Head of caudate nucleus (tissue), 42 donors: ENCODE measurements around the gene TPPP3.
"Not testable (repeated sequence)": the region's sequence is repeated elsewhere in the genome, so short reads cannot be mapped to it uniquely, and the experiment has no call there.

Experiments used
- DNase-seq, 42 donors: peaks; one replicate each; pipeline versions ENCODE4 v3.0.0 to v3.0.0-alpha.2; 2020 to 2021; ENCODE audit warnings: mixed read lengths in 7 of 42
- intact Hi-C: fragments of 100-400 bp; cut with DNase I; formaldehyde crosslinking; loops from one replicate; pipeline ENCODE4 v1.15.0; 2022

Gene TPPP3

DNA sequence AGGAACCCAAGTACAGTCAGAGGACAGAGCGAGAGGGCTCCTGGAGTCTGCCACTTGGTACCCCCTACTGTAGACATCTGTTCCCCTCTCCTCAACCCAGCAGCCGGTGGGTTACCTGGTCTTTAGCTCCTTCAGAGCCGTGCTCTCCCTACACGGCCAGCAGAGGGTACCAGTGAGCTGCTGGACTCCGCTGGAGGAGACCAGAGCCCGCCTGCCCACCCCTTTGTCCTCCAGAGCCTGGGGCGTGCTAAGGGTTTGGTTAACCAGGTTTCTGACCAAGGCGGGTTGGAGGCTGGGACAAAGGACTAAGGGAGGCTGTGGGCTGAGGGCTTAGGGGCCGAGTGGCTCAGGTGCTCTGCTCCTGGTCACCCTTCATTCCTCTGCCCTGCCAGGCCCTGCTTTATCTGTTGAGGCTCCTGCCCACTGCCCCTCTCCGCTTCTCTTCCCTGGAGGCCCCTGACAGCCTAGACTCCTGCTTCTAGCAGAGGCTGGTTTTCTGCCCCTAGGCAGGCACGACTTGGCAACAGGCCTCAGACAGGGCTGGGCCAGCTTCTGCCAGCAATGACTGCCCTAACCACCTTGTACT lies 34.9 kb upstream of the TPPP3 start:
- intact Hi-C loops, result loop anchor here (5.0 kb wide), 1 partner anchor 34 kb away; no protein-coding TSS in a partner anchor
- DNase-seq, result peak; percentile 25 to 84 (median 58)

DNA sequence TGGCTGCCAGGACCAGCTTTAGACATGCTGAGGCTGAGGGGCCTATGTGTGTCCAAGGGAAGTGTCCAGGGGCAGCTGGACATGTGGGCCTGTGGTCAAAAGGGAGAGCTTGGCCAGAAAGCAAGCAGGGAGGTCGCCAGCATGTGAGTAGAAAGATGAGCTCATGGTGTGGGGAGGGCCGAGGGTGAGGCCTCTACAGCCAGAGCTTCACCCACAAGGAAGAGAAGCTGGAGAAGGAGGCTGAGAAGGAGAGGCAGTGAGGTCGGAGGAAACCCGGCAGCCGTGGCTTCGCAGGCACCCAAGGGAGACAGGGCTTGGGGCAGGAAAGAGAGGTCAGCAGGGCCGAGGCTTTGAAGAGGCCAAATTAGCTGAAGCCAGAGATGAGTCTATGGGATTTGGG lies 33.7 kb upstream of the TPPP3 start:
- intact Hi-C loops, result loop anchor here (5.0 kb wide), 1 partner anchor 35 kb away; no protein-coding TSS in a partner anchor
- DNase-seq, result no peak

DNA sequence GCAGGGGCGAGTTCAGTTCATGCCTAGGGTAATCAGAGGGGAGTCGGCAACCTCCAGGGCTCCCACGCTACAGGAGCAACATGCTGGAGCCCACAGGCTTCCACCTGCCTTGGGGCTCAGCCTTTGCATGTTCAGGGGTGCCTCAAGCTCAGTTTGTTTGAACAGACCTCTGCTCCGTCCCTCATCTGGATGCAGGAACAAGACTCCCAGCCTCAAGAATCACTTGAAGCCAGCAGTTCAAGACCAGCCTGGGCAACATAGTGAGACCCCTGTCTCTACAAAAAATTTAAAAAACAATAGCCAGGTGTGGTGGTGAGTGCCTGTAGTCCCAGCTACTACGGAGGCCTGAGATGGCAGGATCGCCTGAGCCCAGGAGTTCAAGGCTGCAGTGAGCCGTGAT lies 32.7 kb upstream of the TPPP3 start:
- intact Hi-C loops, result loop anchor here (5.0 kb wide), 1 partner anchor 36 kb away; no protein-coding TSS in a partner anchor
- no peak for DNase-seq

DNA sequence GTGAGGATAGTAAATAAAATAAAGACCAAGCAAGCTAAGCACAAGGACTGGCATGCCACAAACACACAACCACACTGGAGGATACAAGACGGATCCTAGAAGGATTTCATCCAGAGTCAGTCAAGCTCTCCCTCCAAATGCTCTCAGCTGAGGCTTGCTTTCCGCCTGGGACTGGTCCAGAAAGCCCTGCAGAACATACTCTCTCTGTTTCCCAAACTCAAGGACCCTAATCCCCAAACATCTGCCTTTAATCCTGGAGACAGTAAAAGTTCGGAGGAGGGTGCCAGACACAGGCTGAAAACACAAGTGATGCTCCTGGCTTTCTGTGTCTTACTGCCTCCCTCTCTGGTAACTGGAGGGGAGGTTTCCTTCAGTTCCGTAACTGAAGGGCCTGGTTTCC lies 32.3 kb upstream of the TPPP3 start:
- no peak for DNase-seq
- intact Hi-C loops, result loop anchor here (5.0 kb wide), 1 partner anchor 37 kb away; no protein-coding TSS in a partner anchor

DNA sequence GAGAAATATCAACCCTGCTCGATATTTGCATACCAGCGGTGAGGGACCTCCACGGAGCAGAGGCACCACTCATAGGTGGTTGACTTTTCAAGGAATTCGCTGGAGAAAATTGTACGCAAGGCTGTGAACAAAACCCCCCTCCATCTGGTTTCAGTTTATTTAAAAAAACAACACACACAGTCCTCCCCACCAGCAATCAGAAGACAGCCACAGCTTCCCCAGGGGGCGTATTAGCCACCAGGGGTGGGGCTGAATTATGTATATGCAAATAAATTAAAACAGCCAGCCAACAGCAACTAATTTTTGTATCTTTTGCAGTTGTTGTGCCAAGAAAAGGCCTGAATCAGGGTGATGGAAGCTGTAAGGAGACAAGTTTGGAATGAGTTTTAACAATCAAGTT lies 31.8 kb upstream of the TPPP3 start:
- intact Hi-C loops, result loop anchor here (5.0 kb wide), 1 partner anchor 37 kb away; no protein-coding TSS in a partner anchor
- no peak for DNase-seq

DNA sequence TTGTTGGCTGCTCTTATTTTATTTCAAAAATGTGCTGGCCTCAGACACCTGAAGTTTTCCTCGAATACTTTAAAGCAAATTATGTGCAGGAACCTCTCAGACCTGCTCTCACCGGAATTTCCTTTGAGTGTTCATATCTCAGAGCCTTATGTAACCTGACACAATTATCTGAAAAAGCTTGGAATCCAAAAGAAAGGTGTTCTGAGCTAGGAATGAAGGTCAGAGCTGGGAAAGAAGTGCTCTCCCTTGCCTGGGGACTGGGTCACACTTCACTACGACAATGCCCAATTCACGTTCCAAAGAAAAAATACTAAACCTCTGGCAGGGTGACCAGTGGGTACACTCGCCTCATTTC lies 30.9 kb upstream of the TPPP3 start:
- no peak for DNase-seq
- intact Hi-C loops, result no loop called here

DNA sequence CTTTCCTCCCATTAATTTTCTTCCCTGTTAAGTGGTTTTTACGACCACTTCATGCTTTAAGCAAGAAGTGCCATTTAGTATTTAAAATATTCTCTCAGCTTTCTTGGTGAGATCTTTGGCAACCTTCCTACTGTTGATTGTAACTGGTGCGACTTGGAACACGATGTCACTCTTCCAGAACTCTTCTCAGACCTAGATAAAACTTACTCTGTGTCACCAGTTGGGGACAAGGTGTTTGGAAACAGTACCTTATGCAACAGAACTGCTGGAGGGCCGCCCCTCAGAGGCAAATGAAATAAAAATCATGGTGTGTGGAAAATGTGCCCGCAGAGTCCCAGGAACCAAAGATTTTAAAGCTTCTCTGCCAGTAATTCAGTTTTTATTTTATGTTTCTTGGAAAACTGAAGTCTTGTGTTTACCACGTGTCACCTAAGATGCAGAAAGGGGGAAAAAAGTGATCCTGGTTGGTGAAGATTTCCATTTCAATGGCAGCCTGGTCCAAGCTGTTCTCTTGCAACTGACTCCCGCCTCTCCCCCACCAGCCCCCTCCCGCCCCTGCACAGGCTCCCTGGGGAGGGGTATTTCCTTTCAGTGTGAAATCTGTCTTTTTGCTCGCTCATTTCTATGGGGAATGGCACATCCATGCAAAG lies 30.4 kb upstream of the TPPP3 start:
- DNase-seq, result peak in 8 of 42 donors; percentile 23 to 67 (median 44)
- intact Hi-C loops, result no loop called here

DNA sequence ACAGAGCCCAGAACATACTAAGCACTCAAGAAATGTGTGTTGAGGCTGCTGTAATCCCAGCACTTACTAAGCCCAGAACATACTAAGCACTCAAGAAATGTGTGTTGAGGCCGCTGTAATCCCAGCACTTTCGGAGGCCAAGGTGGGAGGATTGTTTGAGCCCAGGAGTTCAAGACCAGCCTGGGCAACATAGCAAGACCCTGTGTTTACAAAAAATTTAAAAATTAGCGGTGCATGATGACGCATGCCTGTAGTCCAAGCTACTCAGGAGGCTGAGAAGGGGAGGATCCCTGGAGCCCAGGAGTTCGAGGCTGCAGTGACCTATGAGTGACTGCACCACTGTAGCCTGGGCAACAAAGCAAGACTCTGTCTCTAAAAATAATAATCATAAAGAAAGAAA lies 29.7 kb upstream of the TPPP3 start:
- no peak for DNase-seq
- intact Hi-C loops, result no loop called here

DNA sequence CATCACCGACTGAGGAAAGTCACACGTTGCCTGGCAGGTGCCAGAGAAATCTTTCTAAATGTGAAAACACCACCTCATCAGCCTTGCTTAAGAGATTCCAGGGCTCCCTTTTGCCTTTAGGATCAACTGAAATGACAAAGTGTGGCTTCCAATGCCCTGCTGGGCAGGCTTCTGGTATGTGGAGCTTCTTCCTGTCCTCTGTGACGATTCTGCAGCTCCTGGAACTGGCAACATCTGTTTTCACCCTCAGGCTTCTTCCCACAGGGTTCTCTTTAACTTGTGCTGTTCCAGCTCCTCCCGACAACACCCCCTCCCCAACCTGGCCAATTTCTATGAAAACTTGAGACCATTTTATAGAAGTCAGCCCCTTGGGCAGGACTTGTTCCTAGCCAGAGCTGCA lies 27.7 kb upstream of the TPPP3 start:
- no peak for DNase-seq
- intact Hi-C loops, result no loop called here

DNA sequence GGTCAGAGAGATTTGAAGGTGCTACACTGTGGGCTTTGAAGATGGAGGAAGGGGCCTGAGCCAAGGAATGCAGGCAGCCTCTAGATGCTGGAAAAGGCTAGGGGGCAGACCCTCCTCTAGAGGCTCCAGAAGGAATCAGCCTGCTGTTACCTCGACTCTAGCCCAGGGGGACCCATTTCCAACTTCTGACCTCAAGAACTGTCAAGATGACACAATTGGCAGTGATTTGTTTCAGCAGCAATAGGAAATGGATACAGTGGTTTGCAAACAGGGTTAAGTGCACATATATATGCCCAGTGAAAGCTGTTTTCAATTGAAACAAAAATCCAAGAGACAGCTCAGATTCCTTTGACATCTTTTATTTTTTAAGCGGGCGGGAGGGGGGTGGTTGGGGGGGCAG lies 26.6 kb upstream of the TPPP3 start:
- intact Hi-C loops, result no loop called here
- no peak for DNase-seq

DNA sequence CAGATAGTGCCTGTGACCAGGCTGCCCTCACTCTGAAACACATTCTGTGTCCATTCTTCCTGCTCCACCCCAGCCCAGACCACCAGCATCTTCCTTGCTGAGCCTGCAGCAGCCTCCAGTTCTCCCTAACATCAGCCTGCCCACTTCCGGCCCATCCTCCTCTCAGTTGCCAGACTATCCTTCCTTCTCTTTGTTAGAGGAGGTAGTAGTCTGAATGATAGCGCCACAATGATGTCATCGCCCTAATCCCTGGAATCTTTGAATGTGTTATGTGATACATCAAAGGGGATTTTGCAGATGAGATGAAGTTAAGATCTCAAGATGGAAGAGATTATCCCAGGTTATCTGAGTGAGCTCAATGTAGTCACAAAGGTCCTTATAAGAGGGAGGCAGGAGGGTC lies 26.2 kb upstream of the TPPP3 start:
- DNase-seq, result no peak
- intact Hi-C loops, result no loop called here

DNA sequence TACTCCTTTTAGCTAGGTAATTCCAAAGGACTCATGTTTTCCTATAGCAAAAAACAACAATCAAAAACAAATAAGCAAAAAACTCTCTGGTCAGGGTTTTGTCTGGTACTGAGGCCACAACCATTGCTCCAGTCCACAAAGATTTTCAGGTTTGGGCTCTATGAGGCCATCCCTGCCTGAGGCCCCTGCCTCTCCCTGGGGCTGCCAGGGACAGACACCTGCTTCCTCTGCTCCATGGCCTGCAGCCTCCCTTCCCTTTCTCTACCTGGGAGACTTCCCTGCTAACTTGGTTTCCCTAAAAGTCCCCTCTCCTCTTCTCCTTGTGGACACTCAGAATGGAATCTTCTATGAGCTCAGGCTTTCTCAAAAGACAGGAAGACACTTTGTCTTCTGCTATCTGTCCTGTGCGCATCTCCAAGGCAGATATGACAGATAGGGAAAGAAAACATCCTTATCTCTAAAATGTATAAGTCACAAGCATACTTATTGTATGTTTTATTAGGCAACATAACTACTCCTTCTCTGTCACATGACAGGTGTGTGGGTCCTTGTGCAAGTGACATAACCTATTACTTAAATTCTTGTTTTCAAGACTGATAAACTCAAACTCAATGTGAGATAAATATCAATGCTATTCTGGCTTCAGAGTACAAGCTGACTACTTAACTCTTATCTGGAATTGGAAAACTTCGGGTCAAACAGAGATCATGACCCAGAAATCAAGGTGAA lies 24.2 kb upstream of the TPPP3 start:
- intact Hi-C loops, result no loop called here

DNA sequence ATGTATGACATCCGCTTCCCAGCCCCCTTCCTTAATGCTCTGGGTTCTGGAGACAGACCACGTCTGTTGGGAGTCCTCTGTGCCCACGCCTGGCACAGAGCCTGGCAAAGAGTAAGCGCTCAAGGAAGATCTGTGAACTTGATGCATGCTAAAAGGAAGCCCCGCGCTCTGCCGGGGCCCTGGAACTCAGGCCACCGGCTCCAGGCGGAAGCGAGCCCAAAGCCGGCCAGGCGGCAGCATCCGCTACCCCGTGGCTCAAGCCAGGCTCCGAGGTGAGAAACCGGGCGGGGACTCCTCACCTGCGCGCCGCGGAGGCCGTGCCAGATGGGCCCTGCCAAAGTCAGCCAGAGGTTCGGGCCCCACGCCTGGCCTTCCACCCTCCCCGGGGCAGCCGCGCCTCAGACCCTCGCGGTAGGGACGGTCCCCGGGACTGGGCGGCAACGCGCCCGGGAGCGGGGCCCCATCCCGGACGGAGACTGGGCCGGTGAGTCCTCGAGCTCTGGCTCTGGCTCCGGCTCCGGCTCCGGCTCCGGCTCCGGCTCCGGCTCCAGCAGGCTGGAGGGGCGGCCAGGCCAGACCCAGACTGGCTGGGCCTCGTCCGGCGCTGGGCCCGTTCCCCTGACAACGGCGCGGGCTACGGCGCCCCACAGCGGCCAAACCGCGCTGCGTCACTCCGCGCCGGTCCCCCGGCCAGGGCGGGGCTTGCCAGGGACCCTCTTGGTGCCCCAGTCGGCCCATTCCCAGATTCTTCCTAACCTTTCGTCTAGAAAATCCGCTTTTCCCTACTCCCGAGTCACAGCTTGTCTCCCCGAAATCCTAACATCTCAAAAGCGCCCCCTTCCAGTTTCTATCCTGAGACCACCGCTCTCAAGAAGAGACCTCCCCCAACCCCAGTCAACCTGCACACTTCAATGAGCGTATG lies 22.8 kb upstream of the TPPP3 start, which contains the start of gene ZDHHC1:
ZDHHC1 (minus strand) TSS at position 606 of the 922 bp plus-strand sequence. CDS start 8,702 bp downstream, outside the sequence.
- intact Hi-C loops, result no loop called here
- DNase-seq, result peak in 40 of 42 donors; percentile 58 to 90 (median 80)

More for the DNA sequence above, 24.2 kb upstream of the TPPP3 start:
- DNase-seq, result no peak

DNA sequence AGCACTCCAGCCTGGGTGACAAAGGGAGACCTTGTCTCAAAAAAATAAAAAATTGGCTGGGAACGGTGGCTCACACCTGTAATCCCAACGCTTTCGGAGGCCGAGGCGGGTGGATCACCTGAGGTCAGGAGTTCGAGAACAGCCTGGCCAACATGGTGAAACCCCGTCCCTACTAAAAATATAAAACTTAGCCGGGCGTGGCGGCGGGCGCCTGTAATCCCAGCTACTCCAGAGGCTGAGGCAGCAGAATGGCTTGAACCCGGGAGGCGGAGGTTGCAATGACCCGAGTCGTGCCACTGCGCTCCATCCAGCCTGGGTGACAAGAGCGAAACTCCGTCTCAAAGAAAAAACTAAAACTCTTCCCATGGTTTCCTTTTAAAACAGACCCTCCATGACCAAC lies 22.1 kb upstream of the TPPP3 start:
- DNase-seq, intact Hi-C loops: not testable (repeated sequence)

DNA sequence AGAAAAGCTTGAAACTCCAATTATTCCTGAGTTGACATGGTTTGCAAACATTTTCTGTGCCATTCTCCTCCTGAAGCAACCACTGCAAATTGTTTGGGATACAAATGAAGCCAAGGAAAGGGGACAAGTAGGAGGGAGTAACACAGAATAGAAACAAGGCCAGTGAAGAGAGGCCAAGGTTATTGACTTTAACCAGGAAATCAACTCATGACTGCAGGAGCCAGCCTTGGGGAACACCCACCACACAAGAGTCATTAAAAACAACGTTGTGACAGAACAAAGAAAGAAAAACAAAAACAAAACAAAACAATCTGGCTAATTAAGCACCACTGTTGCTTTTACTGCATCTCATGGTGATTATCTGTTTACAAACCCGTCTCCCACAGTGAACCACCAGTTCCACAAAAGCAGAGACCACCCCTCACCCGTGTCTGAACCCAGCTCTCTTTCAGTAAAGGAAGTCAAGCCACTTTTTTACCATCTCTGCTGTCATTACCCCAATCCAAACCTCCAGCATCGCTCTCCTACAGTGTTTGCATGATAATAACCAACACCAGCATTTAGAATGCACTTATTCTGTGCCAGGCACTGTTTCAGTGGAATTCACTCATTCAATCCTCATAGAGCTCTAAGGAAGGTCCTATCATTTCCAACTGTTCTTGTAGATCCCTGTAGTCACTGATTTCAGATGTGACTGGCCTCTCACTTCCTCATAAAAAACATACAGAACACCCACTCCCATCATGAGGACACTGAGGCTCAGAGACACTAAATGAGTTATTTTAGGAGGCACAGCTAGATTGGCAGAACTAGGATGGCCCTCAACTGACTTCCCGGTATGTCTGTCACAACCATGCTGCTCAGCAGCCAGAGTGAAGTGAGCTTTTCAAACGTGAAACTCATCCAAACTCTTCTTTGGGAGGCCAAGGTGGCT lies 20.9 kb upstream of the TPPP3 start:
- no peak for DNase-seq
- intact Hi-C loops, result no loop called here

DNA sequence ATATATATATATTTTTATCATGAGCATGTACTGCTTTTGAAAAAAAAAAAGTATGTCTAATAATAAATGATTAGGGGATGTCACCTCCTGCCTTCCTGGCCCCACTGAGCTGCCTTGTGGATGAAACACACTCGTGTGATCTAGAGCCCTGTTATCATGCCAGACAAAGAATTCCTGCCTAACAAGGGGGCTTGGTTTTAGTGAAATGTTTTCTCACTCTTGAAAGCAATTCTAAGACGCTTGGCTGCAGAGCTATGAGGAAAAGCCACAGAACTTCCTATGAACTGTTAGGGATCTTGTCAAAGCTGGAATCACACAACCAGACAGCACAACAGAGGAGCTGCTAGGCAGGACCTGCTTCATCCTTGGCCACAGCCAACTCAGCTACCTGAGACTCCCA lies 19.0 kb upstream of the TPPP3 start:
- intact Hi-C loops, result no loop called here
- no peak for DNase-seq

DNA sequence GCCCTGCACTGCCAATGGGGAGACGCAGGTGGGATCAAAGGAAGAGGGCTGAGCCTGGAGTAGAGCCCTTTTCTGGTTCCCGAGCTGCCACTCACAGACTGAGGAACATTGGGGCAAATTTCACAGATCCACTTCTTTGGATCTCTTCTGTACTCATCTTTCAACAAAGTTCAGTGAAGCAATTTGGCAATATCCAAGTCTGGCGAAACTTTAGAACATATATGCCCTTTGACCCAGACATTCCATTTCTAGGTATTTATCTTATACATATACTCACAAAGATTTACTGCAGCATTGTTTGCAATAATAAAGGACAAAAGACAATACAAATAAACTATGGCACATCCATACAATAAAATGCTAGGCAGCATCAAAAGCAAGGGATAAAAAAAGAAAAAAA lies 18.0 kb upstream of the TPPP3 start:
- intact Hi-C loops, result no loop called here
- DNase-seq, result no peak

DNA sequence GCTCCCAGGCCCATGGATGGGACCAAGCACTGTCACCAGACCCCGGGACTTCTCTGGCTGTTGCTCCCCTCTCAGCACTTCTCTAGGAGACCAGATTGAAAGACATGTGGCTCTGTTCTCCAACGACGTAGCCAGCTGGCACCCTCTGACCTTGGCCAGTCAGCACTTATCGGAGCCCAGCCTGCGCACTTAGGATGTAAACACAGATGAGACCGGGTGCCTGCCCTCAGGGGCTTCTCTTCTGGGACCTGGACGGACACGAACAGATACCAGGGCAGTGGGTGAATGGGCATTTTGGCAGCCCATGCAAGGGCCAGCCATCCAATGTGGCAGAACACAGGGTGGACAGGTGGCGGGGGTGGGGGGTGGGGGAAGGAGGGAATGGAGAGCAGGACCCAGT lies 16.3 kb upstream of the TPPP3 start:
- intact Hi-C loops, result loop anchor here (10.0 kb wide), 1 partner anchor 155 kb away; no protein-coding TSS in a partner anchor
- DNase-seq, result no peak
